Erythroblast (primary cell): Measurements from ENCODE around the gene LRTM2.

Experiments
- GATA1 ChIP-seq: IDR thresholded peaks from 2 replicates; pipeline ENCODE4 v1.6.1; 2011; ENCODE audit warnings: low read depth, mild to moderate bottlenecking, control low read depth, low read length, moderate library complexity
- POLR2A ChIP-seq: IDR thresholded peaks from 2 replicates; pipeline ENCODE4 v1.6.1; 2011; ENCODE audit warnings: mild to moderate bottlenecking, low read length

GRCh38 chr12:1845427-1845826, 25.1 kb downstream of the LRTM2 start:
- TF ChIP-seq POLR2A (no peak), GATA1 (no peak)
